Hypothalamus (tissue), 51 donors: ENCODE results near the gene TRAK2.
A peak's percentile ranks its signal among the peaks of the same experiment; 100 is the strongest.
"Not testable (repeated sequence)": the region's sequence is repeated elsewhere in the genome, so short reads cannot be mapped to it uniquely, and the experiment has no call there.

Experiments used
- DNase-seq, 51 donors: peaks; one replicate each; lab custom pipeline; 2025; lab: John Stamatoyannopoulos, UW

The TRAK2 gene

DNA sequence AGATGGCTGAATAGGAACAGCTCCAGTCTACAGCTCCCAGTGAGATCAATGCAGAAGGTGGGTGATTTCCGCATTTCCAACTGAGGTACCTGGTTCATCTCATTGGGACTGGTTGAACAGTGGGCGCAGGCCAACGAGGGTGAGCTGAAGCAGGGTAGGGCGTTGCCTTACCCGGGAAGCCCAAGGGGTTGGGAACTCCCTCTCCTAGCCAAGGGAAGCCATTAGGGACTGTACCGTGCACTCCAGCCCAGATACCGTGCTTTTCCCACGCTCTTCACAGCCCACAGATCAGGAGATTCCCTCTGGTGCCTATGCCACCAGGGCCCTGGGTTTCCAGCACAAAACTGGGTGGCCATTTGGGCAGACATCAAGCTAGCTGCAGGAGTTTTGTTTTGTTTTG lies 81.9 kb downstream of the TRAK2 start:
- DNase-seq: not testable (repeated sequence)

DNA sequence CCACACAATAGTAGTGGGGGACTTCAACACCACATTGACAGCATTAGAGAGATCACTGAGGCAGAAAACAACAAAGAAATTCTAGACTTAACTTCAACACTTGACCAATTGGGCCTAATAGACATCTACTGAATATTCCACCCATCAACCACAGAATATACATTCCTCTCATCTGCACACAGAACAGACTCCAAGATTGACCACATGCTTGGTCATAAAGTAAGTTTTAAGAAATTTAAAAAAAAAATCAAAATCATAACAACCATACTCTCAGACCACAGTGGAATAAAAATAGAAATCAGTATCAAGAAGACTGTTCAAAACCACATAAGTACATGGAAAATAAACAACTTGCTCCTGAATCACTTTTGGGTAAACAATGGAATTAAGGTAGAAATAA lies 85.1 kb downstream of the TRAK2 start:
- no peak for DNase-seq

DNA sequence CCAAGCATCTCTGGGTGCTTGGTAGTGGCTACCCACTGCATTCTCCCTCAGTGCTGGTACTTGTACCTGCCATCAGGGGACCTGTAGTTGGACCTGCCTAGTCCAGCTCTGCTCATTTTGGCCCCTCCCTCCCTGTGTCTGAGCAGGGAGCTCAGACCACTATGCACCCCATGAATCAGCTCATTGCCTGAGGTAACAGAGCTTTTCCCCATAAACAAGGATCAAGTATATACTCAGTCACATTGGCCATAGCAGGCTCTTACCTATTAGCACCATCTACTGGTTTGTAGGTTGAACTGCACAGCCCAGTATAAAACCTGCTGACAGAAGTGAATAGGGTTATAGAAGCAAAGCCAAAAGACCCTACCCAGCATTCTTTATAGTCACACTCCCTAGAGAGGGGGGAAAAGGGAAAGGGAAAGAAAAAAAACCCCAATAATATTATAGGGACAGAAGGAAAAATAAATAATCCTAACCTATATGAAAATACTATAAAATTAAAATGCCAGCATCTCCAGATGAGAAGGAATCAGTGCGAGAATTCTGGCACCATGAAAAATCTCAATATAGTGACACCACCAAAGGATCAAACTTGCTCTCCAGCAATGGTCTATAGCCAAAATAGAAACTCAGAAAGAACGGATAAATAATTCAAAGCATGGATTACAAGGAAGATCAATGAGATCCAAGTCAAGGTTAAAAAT lies 87.2 kb downstream of the TRAK2 start:
- DNase-seq: no peak

DNA sequence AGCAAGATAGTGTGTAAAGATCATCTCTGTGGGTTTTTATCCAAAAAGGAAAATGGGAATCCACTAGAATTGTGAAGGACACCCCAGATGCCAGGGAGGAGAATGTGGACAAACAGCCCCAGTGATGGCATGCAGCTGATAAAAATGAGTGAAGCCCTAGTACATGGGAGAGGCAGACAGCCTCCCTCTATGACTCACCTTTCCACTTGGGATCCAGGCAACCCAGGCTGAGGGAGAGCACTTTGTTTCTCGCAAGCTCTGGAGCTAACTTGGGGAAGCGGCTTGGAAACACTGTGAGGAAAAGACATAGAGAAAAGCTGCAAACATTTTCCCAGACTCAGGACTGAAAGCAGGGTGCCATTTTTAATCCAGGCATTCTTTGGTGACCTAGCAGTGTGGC lies 88.9 kb downstream of the TRAK2 start:
- no peak for DNase-seq

DNA sequence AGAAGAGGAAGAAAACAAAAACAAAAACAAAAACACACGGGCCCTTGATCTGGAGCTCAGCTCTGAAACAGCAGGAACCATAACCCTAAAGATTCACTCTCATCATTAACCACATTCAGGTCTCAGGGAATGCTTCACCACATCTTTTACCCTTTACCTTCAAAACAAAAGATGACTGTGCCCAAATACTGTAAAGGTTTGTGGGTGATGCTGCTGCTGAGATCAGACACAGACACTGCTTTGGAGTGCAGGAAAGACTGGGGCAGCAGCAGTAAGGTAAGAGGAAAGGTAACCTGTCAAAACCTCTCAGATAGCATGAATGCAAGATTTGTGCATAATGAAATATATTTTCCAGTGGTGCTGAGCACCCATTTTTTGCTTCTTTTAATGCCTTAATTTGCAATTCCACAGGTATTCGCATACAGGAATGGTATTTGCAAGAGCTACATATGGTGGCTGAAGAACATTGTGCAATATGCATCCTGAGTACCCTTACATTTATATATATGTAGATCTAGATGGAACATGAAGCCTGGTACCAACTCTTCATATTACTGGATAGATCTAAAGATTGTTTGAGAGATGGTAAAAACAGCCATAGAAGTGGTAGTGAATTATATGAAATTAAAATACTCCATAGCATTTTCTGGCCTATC lies 90.1 kb downstream of the TRAK2 start:
- no peak for DNase-seq

DNA sequence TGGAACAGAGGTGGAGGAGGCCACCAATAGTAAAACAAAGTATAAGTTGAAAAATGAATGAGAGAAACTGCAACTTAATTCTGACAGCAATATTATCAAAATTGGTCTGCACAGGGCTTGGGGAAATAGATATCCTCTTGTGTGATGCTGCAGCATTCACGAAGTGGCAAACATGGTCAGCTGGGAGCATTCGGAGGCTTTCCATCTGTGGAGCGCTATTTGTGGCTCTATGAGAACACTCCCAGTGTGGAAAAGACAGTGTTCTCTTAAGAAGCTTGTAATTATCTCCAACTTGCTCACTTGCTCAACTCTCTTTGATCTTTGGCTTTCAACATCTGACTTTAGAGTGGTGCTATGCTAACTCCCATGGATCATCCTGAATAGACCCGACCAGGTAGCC lies 91.0 kb downstream of the TRAK2 start:
- no peak for DNase-seq

DNA sequence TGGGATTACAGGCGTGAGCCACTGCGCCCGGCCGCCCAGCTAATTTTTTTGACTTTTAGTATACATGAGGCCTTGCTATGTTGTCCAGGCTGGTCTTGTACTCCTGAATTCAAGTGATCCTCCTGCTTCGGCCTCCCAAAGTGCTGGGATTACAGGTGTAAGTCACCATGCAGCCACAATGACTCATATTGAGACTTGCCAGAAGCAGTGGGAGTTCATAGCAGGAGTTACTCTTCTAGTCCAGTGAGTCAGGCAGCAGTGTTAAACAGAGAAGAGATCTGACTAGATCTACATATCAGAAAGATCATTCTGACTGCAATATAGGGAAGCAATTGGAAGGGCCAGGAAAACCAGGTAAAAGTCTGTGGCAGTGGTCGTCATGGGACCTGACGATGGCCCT lies 92.6 kb downstream of the TRAK2 start:
- DNase-seq: no peak

DNA sequence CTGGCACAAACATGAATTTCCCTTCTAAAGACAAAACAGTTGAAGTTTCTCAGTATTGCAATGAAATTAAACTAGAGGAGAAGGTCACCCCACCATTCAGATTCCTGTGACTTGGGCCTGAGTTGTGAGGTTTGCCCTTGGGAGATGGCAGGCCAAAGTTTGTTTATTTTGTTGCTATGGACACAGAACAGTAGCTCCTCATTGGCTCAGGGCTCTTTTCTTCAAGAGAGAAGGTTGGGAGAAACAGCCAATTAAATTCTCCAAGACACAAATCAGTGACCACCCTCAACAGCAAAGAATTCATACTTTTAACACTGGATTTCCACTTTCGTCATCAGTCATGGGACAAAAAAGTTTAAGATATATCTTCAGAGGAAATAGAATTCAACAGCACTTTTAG lies 94.0 kb downstream of the TRAK2 start, which contains the start of gene FLACC1:
TSS of gene FLACC1 (minus strand) at position 125 of the 400 bp plus-strand sequence. CDS start 5,941 bp downstream, outside the sequence.
- peak in 5 of 51 donors; percentile 4 to 39 (median 10) for DNase-seq

DNA sequence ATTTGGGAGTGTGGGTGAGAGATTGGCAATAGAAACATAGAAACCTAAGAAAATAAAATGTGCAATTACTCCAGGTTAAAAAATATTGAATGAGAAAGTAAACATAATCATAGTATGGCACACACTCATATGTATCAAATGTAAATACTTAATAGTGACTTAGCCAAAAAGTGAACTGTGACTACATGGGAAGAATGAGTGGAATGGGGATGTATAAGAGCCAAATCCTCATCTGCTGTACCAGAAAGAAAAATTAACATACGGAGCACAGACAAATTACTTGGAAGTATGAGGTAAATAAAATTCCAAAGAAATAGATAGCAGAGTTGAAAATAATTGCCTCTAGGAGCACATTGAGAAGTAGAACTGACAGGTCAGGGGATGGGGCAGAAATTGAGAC lies 98.1 kb downstream of the TRAK2 start:
- no peak for DNase-seq

DNA sequence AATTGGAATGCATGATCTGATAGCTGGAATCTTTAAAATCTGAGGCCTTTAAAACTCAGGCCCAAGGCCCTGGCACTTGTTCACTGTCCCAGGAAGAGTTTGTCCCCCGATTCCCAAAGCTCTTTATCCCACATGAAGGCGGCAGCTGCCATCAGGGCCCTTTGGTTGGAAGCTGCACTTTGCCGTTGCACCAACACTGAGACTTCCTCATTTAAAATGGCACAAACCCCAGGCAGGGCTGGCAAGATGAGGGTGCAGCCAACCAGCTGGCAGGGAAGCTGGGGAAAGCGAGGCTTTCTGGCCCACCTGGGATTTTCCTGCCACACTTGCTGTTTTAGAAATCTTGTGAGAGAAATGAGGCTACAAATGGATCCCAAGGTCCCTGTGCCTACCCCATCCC lies 100.4 kb downstream of the TRAK2 start:
- DNase-seq: no peak

DNA sequence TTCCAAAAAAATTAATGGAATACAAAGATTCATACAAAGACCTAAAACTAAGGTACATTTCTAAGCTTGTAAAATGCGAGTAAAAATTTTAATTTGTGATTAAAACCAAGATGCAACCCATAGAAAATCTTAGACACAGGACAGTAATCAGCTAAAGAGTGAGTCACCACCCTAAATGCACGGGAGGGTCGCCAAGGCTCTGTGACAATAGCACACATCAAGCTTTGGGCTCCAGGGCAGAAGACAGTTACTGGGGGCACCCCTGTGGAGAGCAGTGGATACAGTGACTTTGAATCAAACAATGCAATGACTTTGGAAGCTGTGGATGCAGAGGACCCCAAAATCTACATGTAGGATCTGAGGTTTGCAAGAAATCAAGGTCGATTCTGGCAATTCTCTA lies 101.7 kb downstream of the TRAK2 start:
- DNase-seq: no peak

DNA sequence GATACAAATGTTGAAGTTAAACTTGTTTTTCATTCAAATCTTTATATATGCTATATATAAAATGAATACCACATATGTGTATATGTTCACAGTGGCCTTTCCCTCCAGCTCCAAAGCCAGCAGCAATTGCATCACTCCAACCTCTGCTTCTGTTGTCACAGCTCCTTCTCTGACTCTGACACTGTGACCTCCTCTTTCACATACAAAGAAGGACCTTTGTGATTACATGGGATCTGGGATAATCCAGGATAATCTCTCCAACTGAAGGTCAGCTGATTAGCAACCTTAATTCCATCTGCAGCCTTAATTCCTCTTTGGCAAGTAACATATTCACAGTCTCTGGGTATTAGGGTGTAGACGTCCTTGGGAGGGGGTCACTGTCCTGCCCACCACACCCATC lies 102.5 kb downstream of the TRAK2 start:
- no peak for DNase-seq

DNA sequence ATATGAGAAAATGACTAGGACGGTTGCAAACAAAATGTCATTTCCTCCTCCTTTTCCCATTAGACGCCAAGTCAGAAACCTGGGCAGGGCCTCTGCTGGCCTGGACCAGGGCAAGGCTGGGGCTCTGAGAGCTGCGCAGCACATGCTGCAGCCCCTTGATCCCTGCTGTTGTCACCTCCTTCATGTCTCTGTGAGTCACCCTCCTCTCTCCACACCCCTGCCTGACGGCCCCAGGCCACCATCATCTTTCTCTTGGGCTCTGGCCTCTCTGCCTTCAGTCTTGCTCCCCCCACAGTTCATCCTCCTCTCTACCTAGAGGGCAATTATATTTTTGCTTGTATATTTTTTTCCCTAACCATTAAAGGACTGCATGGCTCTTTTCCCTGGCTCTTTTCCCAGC lies 104.1 kb downstream of the TRAK2 start:
- DNase-seq: no peak

DNA sequence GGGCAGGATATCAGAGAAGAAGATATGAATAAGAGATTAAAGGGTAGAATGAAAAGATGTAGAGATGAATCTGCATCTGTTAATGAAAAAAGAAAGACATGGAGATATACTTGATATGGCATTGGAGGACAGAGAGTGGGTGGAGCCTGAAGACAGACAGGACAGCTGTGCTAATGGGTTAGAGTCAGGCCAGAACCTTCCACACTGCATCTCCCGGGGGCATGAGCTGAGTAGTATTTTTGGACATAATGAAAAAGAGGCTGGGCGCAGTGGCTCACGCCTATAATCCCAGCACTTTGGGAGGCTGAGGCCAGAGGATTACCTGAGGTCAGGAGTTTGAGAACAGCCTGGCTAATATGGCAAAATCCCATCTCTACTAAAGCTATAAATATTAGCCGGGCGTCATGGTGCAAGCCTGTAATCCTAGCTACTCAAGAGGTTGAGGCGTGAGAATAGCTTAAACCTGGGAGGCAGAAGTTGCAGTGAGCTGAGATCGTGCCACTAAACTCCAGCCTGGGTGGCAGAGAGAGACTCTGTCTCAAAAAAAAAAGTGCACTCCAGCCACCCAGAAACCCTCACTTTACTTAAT lies 105.5 kb downstream of the TRAK2 start:
- DNase-seq: no peak

DNA sequence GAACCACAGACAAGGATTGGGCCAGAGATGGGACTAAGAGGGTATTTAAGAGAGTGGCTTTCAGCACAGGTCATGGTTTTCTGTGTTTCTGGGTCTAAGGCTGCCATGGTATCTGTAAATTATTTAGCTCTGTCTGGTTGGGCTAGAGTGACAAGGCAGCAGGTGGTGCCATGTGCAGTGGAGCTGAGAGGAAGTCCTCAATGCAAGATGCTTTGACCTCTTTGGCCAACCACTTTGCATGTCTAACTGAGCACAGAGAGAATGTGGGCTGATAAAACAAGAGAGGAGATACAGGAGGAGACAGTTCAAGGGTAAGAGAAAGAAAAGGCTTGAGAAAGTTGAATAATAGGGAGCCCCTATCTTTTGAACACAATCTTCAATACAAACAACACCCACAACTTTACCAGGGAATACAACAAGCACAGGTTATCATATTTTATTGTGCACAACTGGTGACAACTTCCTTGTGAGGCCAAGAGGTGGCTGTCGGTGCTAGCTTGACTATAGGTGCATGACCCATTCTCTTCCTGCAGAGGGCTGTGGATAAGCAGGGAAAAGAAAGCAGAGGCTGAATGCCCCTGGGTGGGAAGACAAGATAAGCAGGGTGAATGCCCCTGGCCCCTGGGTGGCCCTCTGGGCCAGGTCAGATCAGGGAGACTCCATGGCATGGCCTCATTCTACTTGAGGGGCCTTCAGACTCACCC lies 106.4 kb downstream of the TRAK2 start:
- DNase-seq: no peak

DNA sequence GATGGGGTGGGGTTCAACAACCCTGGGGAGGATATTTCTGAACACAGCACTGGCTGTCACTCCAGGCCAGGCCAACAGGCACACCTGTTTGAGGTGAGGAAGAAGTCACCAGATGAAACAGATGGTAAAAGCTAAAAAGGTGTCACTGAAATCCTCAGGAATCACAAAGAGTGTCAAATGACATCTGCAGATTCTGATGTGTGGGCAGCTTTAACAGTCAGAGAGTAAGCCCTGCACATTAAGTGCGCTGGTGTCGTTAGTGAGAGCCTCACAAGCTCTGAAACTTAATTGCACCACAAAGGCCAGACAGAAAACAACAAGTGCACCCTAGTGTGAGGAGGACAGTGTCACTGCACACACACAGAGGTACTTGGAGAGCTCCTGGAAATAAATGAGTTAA lies 107.7 kb downstream of the TRAK2 start:
- DNase-seq: no peak

DNA sequence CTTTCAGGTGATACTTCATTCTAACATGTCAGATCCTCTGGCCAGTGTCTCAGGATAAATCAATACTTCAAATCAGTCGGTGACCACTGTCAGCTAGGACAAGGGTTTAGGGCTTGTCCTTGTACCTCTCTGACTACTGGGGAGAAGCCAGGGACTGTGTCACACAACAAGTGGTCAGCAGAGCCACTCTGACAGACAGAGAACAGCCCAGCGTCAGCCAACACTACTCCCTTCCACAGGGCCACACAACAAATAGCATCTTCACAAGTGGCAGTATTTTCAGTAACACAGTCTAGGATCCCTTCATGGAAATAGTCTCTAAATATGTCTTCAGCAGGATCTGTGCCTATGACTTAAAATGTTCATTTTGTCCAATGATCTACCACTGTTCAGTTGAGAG lies 108.3 kb downstream of the TRAK2 start:
- DNase-seq: no peak

DNA sequence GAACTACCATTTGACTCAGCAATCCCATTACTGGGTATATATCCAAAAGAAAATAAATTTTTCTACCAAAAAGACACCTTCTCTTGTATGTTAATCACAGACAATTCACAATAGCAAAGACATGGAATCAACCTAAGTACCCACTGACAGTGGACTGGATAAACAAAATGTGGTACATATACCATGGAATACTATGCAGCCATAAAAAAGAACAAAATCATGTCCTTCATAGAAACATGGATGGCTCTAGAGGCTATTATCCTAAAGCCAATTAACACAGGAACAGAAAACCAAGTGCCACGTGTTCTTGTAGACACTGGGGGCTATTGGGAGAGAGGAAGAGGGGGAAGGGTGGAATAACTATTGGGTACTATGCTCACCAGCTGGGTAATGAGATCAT lies 121.8 kb downstream of the TRAK2 start:
- no peak for DNase-seq

DNA sequence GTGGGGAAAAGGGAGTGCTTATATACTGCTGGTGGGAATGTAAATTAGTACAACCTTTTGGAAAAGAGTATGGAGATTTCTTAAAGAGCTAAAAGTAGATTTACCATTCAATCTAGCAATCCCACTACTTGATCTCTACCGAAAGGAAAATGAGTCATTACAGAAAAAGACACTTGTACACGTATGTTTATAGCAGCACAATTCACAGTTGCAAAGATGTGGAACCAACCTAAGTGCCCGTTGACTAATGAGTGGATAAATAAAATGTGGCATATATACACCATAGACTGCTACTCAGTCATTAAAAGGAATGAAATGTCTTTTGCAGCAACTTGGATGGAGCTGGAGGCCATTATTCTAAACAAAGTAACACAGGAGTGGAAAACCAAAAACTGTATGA lies 123.6 kb downstream of the TRAK2 start:
- DNase-seq: no peak
